ENCODE results near the gene ZNF653.
"Not testable (repeated sequence)": the region's sequence is repeated elsewhere in the genome, so short reads cannot be mapped to it uniquely, and the experiment has no call there.

The ZNF653 gene

DNA sequence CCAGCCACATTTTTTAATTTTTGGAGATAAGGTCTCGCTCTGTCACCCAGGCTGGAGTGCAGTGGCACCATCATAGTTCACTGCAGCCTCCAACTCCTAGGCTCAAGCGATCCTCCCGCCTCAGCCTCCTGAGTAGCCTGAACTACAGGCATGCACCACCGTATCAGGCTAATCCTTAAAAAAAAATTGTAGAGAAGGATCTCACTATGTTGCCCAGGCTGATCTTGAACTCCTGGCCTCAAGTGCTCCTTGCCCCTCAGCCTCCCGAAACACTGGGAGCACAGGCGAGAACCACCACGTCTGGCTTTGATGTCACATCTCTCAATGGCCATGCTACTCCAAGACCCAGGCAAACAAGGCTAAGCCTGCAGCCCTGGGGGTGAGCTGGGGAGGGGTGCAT is 49.0 kb downstream of the ZNF653 start:
- DNase-seq (ENCODE audit: low spot score) = no peak

DNA sequence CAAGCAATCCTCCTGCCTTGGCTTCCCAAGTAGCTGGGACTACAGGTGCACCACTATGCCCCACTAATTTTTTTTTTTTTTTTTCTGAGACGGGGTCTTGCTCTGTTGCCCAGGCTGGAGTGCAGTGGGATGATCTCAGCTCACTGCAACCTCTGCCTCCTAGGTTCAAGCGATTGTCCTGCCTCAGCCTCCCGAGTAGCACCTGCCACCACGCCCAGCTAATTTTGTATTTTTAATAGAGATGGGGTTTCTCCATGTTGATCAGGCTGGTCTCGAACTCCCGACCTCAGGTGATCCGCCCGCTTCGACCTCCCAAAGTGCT is 50.4 kb downstream of the ZNF653 start:
- DNase-seq (ENCODE audit: low spot score) = not testable (repeated sequence)

DNA sequence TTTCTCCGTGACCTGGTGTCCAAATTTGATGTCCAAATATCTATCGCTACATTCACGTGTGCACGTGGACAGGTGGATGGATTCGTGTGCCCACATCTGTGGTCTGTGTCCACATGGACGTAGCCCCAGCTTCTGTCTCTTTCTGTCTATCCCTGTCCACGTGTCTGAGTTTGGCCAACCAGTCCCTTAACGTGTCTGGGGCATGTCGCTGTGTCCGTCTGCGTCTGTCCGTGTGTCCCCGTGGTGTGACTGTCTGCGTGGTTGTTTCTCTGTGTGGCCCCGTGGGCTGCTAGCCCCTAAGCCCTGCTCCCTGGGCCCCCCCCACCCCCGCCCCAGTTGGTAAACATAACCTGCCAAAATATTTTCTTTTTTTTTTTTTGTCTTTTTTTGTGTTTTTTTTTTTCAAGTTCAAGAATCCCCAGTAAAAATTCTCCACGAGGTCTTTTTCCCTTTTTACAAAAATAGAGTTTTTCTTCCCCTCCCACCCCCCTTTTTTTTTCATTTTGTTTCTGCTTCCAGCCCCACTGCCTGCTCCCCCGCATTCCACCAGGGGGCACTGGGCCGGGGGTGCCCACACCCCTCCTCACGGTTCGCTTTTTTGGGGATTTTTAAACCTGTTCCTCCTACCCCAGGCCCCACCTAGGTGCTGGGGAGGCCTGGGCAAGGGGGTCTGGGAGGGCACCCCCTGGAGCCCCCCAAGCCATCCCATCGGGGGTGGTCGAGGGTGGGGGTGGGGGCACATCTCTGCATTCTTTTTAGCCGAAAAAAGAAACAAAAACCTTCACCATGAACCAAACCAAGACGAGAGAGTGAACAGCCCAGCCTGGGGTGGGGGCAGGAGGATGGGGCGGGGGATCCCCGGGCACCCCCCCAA is 51.9 kb downstream of the ZNF653 start:
- peak; percentile 53 for DNase-seq (ENCODE audit: low spot score)

DNA sequence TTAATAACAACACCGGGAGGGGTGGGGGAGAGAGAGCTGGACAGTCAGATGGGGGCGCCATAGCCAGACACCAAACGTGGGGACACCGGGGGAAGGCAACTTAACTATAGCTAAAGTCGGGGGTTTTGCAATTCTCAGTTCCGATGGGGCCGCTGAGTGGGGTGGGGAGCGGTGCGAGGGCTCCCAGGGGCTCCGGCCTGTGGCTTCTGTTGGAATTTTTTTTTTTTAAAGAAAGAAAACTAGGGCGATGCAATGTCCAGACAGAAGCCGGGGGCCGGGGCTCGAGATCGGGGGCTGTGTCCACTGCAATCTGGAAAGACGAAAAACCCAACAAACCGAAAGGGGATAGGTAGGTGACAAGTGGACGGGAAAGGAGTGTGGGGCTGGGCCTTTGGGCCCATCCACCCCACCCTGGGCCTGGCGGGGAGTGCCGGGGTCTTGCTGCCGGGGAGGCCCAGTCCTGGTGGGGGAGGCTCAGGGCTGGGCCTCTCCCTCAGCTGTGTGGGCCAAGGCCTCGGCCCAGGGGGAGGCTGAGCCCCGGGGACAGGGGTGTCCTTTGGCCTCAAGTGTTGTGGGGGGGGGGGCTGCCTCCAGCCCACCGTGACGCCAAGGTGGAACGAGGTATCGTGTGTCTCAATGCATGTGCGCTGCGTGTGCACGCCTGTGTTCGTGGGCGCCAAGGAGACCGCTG is 52.9 kb downstream of the ZNF653 start:
- DNase-seq (ENCODE audit: low spot score) = no peak

DNA sequence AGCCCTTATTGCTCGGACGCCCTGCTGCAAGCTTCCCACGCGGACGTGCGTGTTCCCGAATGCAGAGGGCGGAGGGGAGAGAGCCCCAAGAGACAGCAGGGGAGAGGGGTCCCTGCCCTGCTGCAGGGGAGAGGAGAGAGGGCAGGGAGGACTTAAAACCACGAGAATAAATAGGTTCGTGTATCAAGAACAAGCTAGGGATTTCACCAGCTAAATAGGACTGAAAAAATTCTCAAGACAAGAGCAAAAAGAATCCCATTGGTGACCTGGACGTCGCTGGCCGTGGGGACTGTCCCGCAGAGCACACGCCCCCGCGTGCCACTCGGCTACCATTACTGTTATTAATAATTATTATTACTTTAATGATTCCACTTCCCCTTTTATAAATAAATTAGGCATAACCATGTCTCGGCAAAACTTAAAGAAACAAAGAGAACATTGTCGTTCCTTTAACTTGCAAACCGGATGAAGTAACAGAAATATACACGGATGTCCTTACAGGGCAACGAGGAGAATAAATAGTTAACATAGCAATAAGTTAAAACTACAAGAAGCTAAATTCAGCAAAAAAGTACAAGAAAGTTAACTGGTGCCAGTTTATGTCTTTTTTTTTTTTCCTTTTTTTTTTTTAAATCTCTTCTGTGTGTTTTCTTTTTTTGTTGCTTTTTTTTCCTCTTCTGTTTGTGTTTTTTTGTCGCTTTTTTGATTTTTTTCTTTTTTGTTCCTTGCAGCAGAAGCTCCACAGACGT is 53.6 kb downstream of the ZNF653 start:
- no peak for DNase-seq (ENCODE audit: low spot score)

DNA sequence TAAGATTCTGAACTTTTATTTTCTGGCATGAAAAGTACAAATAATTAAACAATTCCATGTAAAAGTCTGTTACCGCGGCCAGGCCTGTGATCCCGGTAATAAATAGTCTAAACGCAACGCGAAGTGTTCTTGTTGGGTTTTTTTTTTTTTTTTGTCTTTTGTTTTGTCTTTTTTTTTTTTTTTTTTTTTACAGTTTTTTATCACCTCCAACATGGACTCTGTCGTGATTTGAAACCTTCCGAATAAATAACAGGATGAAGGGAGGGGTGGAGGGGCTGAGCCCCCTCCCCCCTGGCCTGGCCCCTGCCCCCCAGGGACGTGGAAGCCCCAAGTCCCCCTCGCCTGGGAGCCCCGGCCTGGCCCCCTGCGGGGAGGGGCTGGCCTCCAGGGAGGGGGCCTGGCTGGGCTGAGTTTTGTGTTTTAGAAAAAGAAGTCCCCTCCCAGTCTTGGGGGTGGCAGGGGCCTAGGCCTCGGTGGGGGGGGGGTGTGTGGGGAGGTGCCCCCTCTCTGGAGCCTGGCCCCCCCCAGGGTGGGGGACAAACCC is 54.2 kb downstream of the ZNF653 start:
- no peak for DNase-seq (ENCODE audit: low spot score)

DNA sequence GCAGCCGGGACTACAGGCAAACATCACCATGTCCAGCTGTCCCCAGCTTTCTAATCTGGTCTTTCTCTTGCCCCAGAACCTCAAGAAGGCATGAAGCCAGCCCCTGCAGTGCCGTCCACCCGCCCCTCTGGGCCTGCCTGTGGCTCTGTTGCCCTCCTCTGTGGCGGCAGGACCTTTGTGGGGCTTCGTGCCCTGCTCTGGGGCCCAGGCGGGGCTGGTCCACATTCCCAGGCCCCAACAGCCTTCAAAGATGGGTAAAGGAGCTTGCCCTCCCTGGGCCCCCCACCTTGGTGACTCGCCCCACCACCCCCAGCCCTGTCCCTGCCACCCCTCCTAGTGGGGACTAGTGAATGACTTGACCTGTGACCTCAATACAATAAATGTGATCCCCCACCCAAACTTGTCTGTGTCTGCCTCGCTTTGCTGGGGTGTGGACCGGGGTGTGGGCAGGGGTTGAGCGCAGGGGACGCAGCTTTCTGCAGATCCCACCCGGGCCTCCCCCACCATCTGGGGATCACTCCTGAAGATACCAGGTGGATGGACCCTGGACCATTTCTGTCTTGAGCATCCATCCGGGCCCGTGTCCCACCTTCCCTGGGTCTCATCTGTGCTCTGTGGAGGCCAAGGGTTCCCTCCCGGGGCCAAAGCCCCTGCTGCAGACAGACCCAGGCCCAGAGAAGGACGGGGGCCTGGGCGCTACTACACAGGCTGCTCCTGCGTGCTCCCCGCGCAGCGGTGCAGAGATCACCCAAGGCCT is 54.9 kb downstream of the ZNF653 start:
- no peak for DNase-seq (ENCODE audit: low spot score)

DNA sequence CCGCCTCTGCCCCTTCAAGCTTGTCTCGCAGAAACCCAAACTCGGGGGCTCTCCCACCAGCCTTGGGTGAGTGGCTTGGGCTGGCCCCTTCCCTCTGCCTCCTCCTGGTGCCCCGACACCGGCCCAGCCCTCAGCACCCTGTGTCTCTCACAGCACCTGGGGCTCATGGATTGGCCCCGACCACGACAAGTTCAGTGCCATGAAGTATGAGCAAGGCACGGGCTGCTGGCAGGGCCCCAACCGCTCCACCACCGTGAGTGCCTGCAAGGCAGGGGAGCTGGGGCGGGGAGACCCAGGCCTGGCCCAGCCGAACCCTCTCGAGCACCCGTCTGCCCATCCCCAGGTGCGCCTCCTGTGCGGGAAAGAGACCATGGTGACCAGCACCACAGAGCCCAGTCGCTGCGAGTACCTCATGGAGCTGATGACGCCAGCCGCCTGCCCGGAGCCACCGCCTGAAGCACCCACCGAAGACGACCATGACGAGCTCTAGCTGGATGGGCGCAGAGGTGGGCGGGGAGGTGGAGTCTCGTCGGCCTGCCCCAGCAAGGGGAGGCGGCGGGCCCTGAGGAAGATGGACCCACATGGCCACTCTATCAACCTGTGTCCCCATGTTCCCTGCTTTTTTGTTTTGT is 56.6 kb downstream of the ZNF653 start:
- no peak for DNase-seq (ENCODE audit: low spot score)

DNA sequence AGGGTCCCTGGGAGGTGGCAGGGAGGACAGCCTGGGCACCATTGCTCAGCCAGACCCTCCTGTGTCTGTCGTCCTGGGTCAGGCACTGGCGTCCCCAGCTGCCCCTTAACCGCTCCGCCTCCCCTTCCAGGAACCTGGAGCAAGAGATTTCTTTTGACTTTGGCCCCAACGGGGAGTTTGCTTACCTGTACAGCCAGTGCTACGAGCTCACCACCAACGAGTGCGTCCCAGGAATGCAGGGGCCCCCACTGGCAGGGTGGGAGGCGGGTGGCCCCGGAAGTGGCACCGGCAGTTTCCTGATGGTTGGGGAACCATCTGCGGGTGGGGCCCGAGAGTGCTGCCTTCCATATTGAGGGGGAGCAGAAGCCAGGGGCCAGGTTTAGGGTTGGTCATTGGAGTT is 57.2 kb downstream of the ZNF653 start:
- no peak for DNase-seq (ENCODE audit: low spot score)

DNA sequence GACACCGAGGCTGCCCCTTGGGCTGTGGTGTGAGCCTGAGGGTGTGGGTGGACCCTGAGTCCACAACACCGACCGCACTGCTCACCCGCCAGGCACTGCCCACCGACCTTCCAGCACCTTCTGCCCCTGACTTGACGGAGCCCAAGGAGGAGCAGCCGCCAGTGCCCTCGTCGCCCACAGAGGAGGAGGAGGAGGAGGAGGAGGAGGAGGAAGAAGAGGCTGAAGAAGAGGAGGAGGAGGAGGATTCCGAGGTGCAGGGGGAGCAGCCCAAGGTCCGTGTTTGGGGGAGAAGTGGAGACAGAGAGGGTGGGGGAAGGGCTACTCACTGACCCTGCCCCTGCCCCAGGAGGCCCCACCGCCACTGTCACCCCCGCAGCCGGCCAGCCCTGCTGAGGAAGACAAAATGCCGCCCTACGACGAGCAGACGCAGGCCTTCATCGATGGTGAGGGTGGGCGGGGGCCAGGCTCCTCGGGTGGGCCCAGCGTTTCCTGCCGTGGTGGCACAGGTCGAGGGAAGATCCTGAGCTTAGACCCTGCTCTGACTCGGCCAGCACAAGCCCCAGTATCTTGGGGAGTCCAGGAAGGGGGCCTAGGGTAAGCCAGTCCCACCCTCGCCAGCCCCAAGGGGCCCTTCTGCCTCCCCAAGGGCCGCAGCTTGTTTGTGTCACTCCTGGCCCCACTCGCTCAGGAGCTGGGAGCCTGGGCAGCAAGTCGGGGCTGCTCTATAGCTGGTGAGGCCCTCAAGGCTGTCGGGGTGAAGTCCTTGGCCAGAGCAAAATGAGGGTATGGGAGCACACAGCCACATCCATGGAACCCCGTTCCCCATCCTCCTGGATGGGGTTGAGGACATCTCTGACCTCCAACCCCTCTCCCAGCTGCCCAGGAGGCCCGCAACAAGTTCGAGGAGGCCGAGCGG is 58.0 kb downstream of the ZNF653 start:
- DNase-seq (ENCODE audit: low spot score) = no peak

DNA sequence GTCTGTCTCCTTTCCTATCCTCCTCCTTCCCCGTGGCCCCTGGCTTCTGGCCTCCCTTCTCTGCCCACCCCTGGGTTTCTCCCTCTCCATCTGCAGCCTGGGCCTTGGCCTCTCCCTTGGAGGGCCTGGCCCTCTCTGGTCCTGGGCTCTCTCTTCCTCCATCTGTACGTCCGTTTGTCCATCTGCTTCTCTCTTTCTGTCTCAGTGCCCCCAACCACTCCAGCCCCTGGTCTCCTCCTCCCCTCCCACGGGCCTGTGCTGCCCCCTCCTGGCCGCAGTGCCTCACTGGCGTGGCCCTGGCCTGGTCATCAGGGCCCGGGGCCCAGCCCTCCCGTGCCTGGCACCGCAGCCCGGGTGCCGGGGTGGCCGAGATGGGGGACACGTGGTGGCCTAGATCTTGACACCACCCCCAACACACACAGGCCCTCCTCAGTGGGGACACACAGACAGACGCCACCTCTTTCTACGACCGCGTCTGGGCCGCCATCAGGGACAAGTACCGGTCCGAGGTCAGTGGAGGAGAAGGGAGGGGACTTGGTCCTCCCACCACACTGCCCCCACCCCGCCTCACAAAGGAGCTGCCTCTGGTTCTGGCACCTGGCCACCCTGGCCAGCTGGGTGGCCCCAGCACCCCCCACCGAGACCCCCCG is 58.9 kb downstream of the ZNF653 start:
- DNase-seq (ENCODE audit: low spot score) = peak; percentile 61

DNA sequence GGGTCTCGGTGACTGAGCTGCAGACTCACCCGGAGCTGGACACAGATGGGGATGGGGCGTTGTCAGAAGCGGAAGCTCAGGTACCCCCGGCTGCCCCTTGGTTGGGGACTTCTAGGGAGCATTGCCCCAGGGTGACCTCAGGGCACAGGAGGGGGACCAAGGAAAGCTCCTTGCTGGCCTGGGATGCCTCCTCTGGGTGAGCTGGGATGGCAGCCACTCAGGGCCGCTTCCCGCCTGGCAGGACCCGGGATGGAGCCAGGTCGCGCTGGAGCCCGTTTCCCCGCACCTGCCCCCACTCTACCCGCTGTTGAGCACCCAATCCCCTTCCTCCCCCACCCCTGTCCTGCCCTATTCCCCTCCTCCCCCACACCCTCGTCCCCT is 59.4 kb downstream of the ZNF653 start:
- no peak for DNase-seq (ENCODE audit: low spot score)

DNA sequence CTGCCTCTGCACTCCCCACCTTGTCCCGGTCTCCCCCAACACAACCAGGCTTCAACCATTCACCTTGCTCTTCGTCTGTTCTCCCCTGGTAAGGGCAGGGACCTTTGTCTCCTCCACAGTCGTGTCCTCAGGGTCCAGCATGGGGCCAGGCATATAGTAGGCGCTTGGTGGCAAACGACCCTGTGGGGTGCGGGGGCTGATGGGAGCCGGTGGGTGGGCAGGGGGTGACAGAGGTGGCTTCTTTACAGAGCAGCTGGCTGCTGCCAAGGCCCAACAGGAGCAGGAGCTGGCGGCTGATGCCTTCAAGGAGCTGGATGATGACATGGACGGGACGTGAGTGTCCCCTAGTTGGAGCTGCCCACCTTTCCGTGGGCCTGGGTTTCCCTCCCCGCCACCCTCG is 60.5 kb downstream of the ZNF653 start:
- DNase-seq (ENCODE audit: low spot score) = no peak

DNA sequence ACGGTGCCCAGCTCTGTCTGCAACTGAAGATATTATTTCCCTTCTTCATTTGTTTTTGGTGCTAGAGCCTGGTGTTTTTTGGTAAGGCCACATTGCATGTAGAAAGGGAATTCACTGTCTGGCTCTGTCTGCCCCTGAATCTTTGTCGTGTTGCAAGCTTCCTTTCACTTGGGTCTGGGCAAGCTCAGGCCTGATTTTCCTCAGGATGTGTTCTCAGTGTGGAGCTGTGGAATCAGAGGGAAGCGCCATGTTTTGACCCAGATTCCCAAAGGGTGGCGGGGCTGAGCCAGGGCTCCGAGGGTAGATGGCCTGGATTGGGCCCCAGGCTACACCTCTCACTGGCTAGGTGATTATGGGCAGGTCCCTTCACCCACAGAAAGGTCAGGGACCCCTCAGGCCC is 61.6 kb downstream of the ZNF653 start:
- DNase-seq (ENCODE audit: low spot score) = no peak

DNA sequence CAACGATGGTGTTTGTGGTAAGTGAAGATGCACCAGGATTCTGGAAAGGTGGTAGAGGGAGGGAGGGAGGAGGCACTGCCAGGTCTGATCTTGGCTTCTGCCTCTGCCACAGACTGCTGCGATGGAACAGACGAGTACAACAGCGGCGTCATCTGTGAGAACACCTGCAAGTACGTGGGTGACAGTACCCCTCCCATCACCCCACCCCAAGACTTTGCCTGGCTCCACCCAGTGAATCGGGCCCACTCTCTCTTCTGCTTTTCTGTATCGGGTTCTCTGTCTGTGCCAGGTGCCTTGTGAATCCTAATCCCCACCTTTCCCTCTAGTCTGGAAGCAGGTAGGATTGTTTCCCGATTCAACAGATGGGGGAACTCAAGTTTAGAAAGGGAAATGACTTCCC is 67.7 kb downstream of the ZNF653 start:
- peak; percentile 79 for DNase-seq (ENCODE audit: low spot score)

DNA sequence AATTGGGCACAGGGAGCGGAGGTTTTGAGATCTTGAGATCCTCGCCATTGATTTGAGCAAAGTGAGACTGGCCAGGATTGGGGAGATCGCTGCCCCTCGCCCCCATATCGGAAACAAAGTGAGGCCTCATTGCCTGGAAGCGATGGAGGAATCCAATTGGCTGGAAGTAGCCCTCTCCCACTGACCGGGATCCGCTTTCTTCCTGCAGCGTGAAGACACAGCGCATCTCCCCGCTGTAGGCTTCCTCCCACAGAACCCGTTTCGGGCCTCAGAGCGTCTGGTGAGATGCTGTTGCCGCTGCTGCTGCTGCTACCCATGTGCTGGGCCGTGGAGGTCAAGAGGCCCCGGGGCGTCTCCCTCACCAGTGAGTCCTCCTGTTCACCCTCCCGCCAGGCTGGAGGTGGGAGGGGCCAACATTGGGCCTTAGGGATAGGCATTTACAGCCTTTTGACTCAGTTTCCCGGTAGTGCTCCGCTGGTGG is 69.8 kb downstream of the ZNF653 start:
- peak; percentile 46 for DNase-seq (ENCODE audit: low spot score)

DNA sequence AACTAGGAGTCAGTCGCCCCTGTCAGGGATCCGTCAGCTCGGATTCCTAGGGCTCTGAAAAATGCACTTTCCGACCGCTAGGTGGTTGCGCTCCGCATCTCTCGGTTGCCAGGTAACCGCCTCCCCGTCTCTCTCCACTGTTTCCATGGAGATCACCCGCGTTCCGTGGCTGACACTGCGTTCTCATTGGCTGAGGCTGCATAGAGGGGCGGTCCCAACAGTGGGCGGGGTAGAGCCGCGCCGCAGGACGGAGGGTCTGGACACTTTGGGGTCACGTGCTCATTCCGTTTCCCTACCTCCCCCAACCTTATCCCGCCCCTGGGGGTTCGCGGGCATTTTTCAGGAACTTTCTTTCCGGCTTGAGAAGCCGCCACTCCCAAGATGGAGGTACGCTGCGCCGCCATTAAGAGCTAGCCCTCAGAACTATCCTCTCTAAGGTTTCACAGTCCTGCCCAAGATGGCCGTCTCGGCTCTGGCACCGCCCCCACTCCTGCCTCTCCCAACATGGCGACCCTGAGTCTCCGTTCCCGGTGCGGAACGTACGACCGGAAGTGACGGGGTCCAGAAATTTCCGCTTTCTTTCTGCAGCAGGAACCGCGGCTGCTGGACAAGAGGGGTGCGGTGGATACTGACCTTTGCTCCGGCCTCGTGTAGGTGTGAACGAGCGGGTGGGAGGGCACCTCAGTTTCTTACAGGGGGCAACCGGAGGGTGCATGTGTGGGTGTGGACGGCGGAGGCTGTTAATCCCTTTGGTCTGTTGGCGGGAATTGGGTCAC is 70.4 kb downstream of the ZNF653 start, which contains the start of the genes ODAD3 and PRKCSH:
Gene ODAD3 (minus strand): TSS at position 65 of the 776 bp plus-strand sequence. CDS start 105 bp downstream, outside the sequence.
Gene PRKCSH (plus strand): TSS at position 579 of the 776 bp plus-strand sequence. CDS start 483 bp downstream, outside the sequence.
- DNase-seq (ENCODE audit: low spot score) = peak; percentile 100

DNA sequence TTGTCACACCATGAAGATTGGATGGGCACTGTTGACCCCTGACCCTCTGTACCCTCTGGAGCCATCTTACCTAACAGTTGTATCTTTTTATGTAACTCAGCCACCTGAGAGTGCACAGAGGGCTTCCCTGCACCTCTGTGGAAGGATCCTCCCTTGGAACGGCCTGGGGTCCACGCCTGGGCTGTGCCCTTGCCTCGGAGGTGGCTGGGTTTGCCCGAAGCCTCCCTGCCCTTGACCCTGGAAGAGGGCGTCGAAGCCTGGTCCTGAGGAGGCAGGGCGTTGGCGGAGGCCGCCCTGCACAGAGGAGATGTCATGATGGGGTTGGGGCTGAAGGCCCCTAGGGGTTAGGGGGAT is 71.0 kb downstream of the ZNF653 start:
- no peak for DNase-seq (ENCODE audit: low spot score)

DNA sequence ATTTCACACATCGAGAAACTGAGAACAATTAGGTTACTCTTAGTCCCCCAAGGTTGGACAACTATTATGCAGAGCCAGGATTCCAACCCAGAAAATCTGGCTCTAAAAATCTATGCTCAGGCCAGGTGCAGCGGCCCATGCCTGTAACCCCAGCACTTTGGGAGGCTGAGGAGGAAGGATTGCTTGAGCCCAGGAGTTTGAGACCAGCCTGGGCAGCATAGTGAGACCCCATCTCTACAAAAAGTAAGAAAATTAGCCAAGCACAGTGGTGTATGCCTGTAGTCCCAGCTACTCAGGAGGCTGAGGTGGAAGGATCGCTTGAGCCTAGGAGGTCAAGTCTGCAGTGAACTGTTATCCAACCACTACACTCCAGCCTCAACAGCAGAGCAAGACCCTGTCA is 72.1 kb downstream of the ZNF653 start:
- not testable (repeated sequence) for DNase-seq (ENCODE audit: low spot score)

Measured in NAMALWA (cell line).